Measurements from ENCODE around the gene REG4. TPM values are rescaled to one million over a fixed set of nuclear protein-coding genes. Genes with fewer than 3 reads are reported as not detected.
A peak's percentile ranks its signal among the peaks of the same experiment; 100 is the strongest.
"Not testable (repeated sequence)": the region's sequence is repeated elsewhere in the genome, so short reads cannot be mapped to it uniquely, and the experiment has no call there.

Gene REG4
- polyA plus RNA-seq, 3 donors, result not detected

GRCh38 chr1:119790451-119791198 is 20.6 kb downstream of the REG4 start:
- no peaks in the 10 kb centered on the region for H3K27me3 ChIP-seq (ENCODE audit: control insufficient read depth in 2 of 2, insufficient read depth in 2 of 2, low read length in 2 of 2)
- 90% methylated on average over 2 of the region's 9 CpGs for WGBS (ENCODE audit: insufficient coverage)

DNA sequence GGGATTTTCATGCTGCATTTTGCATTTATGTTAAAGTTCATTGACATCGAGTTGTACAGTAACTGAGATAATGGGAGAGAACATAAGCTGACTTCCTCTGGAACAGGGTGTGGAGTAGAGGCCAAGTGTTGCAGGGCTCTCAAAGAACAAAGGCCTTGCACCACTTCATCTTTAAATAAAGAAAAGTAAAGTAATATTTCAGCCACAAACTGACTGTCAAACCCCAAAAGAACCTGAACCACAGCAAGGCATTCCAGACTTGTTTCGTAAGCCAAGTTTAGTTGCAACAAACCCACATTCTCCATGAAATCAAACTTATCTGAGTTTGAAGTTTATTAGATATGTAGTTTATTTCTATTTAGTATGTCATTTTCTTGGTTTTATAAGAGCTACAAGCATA is 23.5 kb downstream of the REG4 start:
- Histone ChIP-seq H3K4me2 (replicated peaks; ENCODE audit: extremely low read depth, low read length, poor library complexity, severe bottlenecking) (no peak overlapping the region), H2AFZ (ENCODE audit: insufficient read depth, low read depth, low read length, poor library complexity, severe bottlenecking) (no peak overlapping the region), H3K9me3 (replicated peaks in 1 of 2; ENCODE audit: control insufficient read depth in 1 of 2, insufficient read depth in 1 of 2, low read length in 2 of 2) (no peaks in the 10 kb centered on the region), H3K27ac (ENCODE audit: low read depth in 1 of 2, low read length in 2 of 2) (no peak overlapping the region), H3K79me2 (ENCODE audit: insufficient read depth, low read length) (no peaks in the 10 kb centered on the region), H3K27me3 (ENCODE audit: control insufficient read depth in 2 of 2, insufficient read depth in 2 of 2, low read length in 2 of 2) (no peaks in the 10 kb centered on the region), H3K4me1 (ENCODE audit: control insufficient read depth in 1 of 2, insufficient read depth in 2 of 2, low read length in 2 of 2) (peaks cover 46 to 55% of the 10 kb centered on the region in 2 donors), H3K9ac (ENCODE audit: insufficient read depth, low read length, poor library complexity, severe bottlenecking) (no peak overlapping the region), H3K36me3 (replicated peaks in 1 of 2; ENCODE audit: control insufficient read depth in 1 of 2, insufficient read depth in 2 of 2, low read length in 2 of 2) (no peaks in the 10 kb centered on the region), H3K4me3 (replicated peaks in 1 of 3; ENCODE audit: low read depth in 2 of 3, low read length in 3 of 3) (no peak overlapping the region), H4K20me1 (ENCODE audit: insufficient read depth, low read length) (no peaks in the 10 kb centered on the region)
- Mint-ChIP-seq H3K27ac (no peak overlapping the region), H3K36me3 (no peaks in the 10 kb centered on the region), H3K4me1 (peaks cover 50% of the 10 kb centered on the region), H3K9me3 (peaks cover 0 to 2% (median 0%) of the 10 kb centered on the region in 7 donors), H3K4me3 (no peak overlapping the region), H3K27me3 (ENCODE audit: low read depth in 3 of 3) (peaks cover 0 to 2% (median 0%) of the 10 kb centered on the region in 3 donors)
- no peak for DNase-seq
- 14% methylated on average over 1 of the region's 2 CpGs for WGBS (ENCODE audit: insufficient coverage)
- no peak for TF ChIP-seq CTCF (IDR thresholded peaks at IDR 0.05)
- intact Hi-C loops (cut with micrococcal nuclease), result loop anchor here in 1 of 2 donors (5.0 kb wide), 1 partner anchor 50 kb away; no protein-coding TSS in a partner anchor

More at GRCh38 chr1:119790451-119791198, 20.6 kb downstream of the REG4 start:
- H3K27ac Mint-ChIP-seq, result no peak overlapping the region
- Histone ChIP-seq H3K4me2 (replicated peaks; ENCODE audit: extremely low read depth, low read length, poor library complexity, severe bottlenecking) (no peak overlapping the region), H4K20me1 (ENCODE audit: insufficient read depth, low read length) (no peaks in the 10 kb centered on the region), H2AFZ (ENCODE audit: insufficient read depth, low read depth, low read length, poor library complexity, severe bottlenecking) (no peak overlapping the region), H3K36me3 (replicated peaks in 1 of 2; ENCODE audit: control insufficient read depth in 1 of 2, insufficient read depth in 2 of 2, low read length in 2 of 2) (no peaks in the 10 kb centered on the region), H3K4me1 (ENCODE audit: control insufficient read depth in 1 of 2, insufficient read depth in 2 of 2, low read length in 2 of 2) (peaks cover 19 to 26% of the 10 kb centered on the region in 2 donors), H3K4me3 (replicated peaks in 1 of 3; ENCODE audit: low read depth in 2 of 3, low read length in 3 of 3) (no peak overlapping the region), H3K9ac (ENCODE audit: insufficient read depth, low read length, poor library complexity, severe bottlenecking) (no peak overlapping the region), H3K79me2 (ENCODE audit: insufficient read depth, low read length) (no peaks in the 10 kb centered on the region), H3K27ac (ENCODE audit: low read depth in 1 of 2, low read length in 2 of 2) (no peak overlapping the region), H3K9me3 (replicated peaks in 1 of 2; ENCODE audit: control insufficient read depth in 1 of 2, insufficient read depth in 1 of 2, low read length in 2 of 2) (no peaks in the 10 kb centered on the region)
- DNase-seq, result no peak
- TF ChIP-seq CTCF (IDR thresholded peaks at IDR 0.05), result no peak
- peaks cover 0 to 2% (median 0%) of the 10 kb centered on the region in 3 donors for H3K27me3 Mint-ChIP-seq (ENCODE audit: low read depth in 3 of 3)
- peaks cover 0 to 2% (median 0%) of the 10 kb centered on the region in 7 donors for H3K9me3 Mint-ChIP-seq
- no peaks in the 10 kb centered on the region for H3K36me3 Mint-ChIP-seq
- H3K4me3 Mint-ChIP-seq, result no peak overlapping the region
- intact Hi-C loops (cut with micrococcal nuclease), result no loop called here
- H3K4me1 Mint-ChIP-seq, result peaks cover 31% of the 10 kb centered on the region

- not testable (repeated sequence) for H3K27ac ChIP-seq (ENCODE audit: low read depth in 1 of 2, low read length in 2 of 2); H3K4me2 ChIP-seq (replicated peaks; ENCODE audit: extremely low read depth, low read length, poor library complexity, severe bottlenecking); H3K4me3 ChIP-seq (replicated peaks in 1 of 3; ENCODE audit: low read depth in 2 of 3, low read length in 3 of 3); H3K9me3 Mint-ChIP-seq; H3K27me3 Mint-ChIP-seq (ENCODE audit: low read depth in 3 of 3); H3K4me3 Mint-ChIP-seq; H2AFZ ChIP-seq (ENCODE audit: insufficient read depth, low read depth, low read length, poor library complexity, severe bottlenecking); H3K79me2 ChIP-seq (ENCODE audit: insufficient read depth, low read length); H3K36me3 ChIP-seq (replicated peaks in 1 of 2; ENCODE audit: control insufficient read depth in 1 of 2, insufficient read depth in 2 of 2, low read length in 2 of 2); H3K36me3 Mint-ChIP-seq; DNase-seq; H3K27me3 ChIP-seq (ENCODE audit: control insufficient read depth in 2 of 2, insufficient read depth in 2 of 2, low read length in 2 of 2); H3K9me3 ChIP-seq (replicated peaks in 1 of 2; ENCODE audit: control insufficient read depth in 1 of 2, insufficient read depth in 1 of 2, low read length in 2 of 2); H4K20me1 ChIP-seq (ENCODE audit: insufficient read depth, low read length); H3K9ac ChIP-seq (ENCODE audit: insufficient read depth, low read length, poor library complexity, severe bottlenecking)
- peaks cover 53 to 63% of the 10 kb centered on the region in 2 donors for H3K4me1 ChIP-seq (ENCODE audit: control insufficient read depth in 1 of 2, insufficient read depth in 2 of 2, low read length in 2 of 2)
- Mint-ChIP-seq H3K4me1 (peaks cover 56% of the 10 kb centered on the region), H3K27ac (peak overlapping the region in 4 of 7 donors; percentile 8 to 43 (median 36))
- intact Hi-C loops (cut with micrococcal nuclease), result loop anchor here in 1 of 2 donors (5.0 kb wide), 1 partner anchor 51 kb away; no protein-coding TSS in a partner anchor
- WGBS (ENCODE audit: insufficient coverage), result 40% methylated on average over 1 of the region's 4 CpGs
Measured at GRCh38 chr1:119786473-119787050, 24.7 kb downstream of the REG4 start.

All from CD14-positive monocyte (primary cell).